ENCODE results near the gene FABP7.

GRCh38 chr6:122808121-122808885 lies 28.8 kb downstream of the FABP7 start:
- TF ChIP-seq POLR2A (IDR thresholded peaks at IDR 0.05; ENCODE audit: low read depth, low read length) (no peak), TAF1 (IDR thresholded peaks at IDR 0.05; ENCODE audit: low read depth, low read length) (no peak), POLR2AphosphoS5 (IDR thresholded peaks at IDR 0.05; ENCODE audit: low read depth, low read length) (no peak), POU2F2 (IDR thresholded peaks at IDR 0.05; ENCODE audit: low read depth, low read length) (no peak), SPI1 (IDR thresholded peaks at IDR 0.05; ENCODE audit: low read depth, low read length) (no peak)

All from GM12891 (cell line).